ENCODE results near the gene RAB11FIP5.
"Not testable (repeated sequence)": the region's sequence is repeated elsewhere in the genome, so short reads cannot be mapped to it uniquely, and the experiment has no call there.

Gene RAB11FIP5

GRCh38 chr2:73122536-73122935, 9.8 kb upstream of the RAB11FIP5 start:
- Histone ChIP-seq H3K36me3 (ENCODE audit: control insufficient read depth, insufficient read depth, low read length) (no peaks in the 10 kb centered on the region), H3K27me3 (ENCODE audit: control insufficient read depth, insufficient read depth, low read length) (no peaks in the 10 kb centered on the region), H3K9me3 (ENCODE audit: control insufficient read depth, low read length) (no peaks in the 10 kb centered on the region), H3K4me1 (ENCODE audit: control insufficient read depth, insufficient read depth, low read length) (no peaks in the 10 kb centered on the region), H3K4me3 (ENCODE audit: low read length) (no peak overlapping the region), H3K9ac (ENCODE audit: low read length) (no peak overlapping the region)

GRCh38 chr2:73119611-73120239, 7.0 kb upstream of the RAB11FIP5 start:
- H3K9ac ChIP-seq (ENCODE audit: low read length); H3K36me3 ChIP-seq (ENCODE audit: control insufficient read depth, insufficient read depth, low read length); H3K27me3 ChIP-seq (ENCODE audit: control insufficient read depth, insufficient read depth, low read length); H3K9me3 ChIP-seq (ENCODE audit: control insufficient read depth, low read length); H3K4me3 ChIP-seq (ENCODE audit: low read length); H3K4me1 ChIP-seq (ENCODE audit: control insufficient read depth, insufficient read depth, low read length): not testable (repeated sequence)

DNA sequence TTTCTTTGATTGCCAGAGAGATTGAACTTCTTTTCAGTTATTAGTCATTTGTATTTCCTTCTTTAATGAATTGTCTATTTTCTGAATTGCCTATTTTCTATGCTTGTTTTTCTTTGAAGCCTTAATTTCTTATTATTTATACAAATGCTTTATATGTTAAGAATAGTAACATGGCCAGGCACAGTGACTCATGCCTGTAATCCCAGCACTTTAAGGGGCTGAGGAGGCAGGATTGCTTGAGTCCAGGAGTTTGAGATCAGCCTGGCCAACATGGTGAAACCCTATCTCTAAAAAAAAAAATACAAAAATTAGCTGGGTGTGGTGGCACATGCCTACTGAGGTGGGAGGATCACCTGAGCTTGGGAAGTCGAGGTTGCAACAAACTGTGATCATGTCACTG, 4.7 kb upstream of the RAB11FIP5 start:
- Histone ChIP-seq H3K9ac (ENCODE audit: low read length) (no peak overlapping the region), H3K36me3 (ENCODE audit: control insufficient read depth, insufficient read depth, low read length) (no peaks in the 10 kb centered on the region), H3K27me3 (ENCODE audit: control insufficient read depth, insufficient read depth, low read length) (no peaks in the 10 kb centered on the region), H3K4me3 (ENCODE audit: low read length) (no peak overlapping the region), H3K4me1 (ENCODE audit: control insufficient read depth, insufficient read depth, low read length) (no peaks in the 10 kb centered on the region), H3K9me3 (ENCODE audit: control insufficient read depth, low read length) (no peaks in the 10 kb centered on the region)

DNA sequence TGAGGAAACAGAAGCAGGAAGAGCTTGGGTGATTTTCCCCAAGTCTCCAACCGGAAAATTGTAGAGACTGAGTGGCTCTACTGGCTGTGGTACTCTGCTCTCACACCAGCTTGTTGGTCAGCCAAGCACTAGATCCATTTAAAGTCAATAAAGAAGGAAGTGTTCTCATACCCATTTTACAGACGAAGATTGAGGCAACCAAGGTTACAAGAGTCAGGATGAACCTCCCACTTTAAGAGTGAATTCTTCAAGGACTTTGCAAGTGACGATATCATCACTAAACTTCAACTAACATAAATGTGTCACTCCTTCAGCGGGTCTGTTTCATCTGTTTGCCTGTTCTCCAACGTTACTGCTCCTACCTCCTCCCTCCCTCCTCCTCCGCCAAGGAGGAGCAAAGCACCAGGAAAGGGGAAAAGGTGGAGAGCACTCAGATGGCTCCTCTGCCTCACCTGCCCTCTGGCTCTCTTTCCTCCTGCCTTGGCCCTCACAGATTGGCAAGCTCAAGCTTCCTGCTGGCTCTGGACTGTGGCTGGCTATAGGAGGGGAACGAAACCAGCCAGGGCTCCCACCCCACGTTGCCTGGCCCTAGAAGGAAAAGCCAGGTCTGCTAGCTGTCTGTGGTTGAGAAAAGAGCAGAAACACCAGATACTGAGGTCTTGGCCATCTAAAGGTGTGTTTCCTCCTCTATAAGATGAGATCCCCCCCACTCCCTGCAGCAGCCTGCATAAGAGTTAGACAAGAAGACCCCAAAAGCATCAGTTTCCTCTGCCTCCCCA, 3.6 kb upstream of the RAB11FIP5 start:
- Histone ChIP-seq H3K27me3 (ENCODE audit: control insufficient read depth, insufficient read depth, low read length) (no peaks in the 10 kb centered on the region), H3K9me3 (ENCODE audit: control insufficient read depth, low read length) (no peaks in the 10 kb centered on the region), H3K9ac (ENCODE audit: low read length) (no peak overlapping the region), H3K36me3 (ENCODE audit: control insufficient read depth, insufficient read depth, low read length) (no peaks in the 10 kb centered on the region), H3K4me1 (ENCODE audit: control insufficient read depth, insufficient read depth, low read length) (peaks cover 8% of the 10 kb centered on the region), H3K4me3 (ENCODE audit: low read length) (no peak overlapping the region)

- Histone ChIP-seq H3K9ac (ENCODE audit: low read length) (no peak overlapping the region), H3K4me3 (ENCODE audit: low read length) (no peak overlapping the region), H3K9me3 (ENCODE audit: control insufficient read depth, low read length) (no peaks in the 10 kb centered on the region), H3K27me3 (ENCODE audit: control insufficient read depth, insufficient read depth, low read length) (no peaks in the 10 kb centered on the region), H3K36me3 (ENCODE audit: control insufficient read depth, insufficient read depth, low read length) (no peaks in the 10 kb centered on the region), H3K4me1 (ENCODE audit: control insufficient read depth, insufficient read depth, low read length) (peaks cover 12% of the 10 kb centered on the region)
Measured at GRCh38 chr2:73114273-73114867, 1.6 kb upstream of the RAB11FIP5 start.

DNA sequence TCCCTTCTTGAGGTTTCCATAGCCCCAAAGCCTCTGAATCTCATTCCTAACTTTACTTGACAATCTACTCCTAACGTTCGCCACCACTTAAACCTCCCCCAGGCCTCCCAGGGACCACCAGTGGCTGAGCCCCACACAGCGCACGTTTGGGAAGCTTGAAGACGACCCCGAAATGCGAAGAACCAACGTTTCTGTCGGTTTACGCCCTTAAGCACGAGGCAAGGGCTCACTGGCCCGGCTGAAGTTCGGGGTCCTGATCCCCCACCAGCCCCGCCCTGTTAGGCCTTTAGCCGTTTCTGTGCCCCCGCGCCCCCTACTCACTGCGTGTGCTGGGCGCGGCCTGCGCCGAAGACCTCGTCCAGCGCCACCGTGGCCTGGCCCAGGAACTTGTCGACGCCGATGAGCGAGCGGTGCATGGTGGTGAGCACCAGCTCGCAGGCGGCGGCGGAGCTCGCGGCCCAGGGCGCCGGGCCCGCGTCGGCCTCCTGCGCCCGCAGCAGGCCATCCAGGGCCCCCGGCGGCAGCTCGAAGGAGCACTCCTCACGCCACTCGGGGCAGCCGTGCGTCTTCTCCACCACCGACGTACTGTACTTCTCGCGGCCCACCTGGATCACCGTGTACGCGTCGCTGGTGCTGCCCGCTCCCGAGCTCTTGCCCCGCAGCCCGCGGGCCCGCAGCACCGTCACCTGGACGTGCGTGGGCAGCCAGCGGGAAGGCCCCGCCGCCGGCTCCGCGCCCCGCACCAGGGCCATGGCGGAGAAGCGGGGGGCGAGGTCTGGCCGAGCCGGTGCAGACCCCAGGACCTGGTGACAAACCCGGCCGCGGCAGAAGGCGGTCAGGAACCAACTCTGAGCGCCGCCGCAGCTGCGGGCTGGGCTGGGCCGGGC, 479 bp downstream of the RAB11FIP5 start:
- Histone ChIP-seq H3K4me1 (ENCODE audit: control insufficient read depth, insufficient read depth, low read length) (peaks cover 19% of the 10 kb centered on the region), H3K9ac (ENCODE audit: low read length) (peak overlapping the region; percentile 61), H3K9me3 (ENCODE audit: control insufficient read depth, low read length) (no peaks in the 10 kb centered on the region), H3K4me3 (ENCODE audit: low read length) (peak overlapping the region; percentile 61), H3K27me3 (ENCODE audit: control insufficient read depth, insufficient read depth, low read length) (no peaks in the 10 kb centered on the region), H3K36me3 (ENCODE audit: control insufficient read depth, insufficient read depth, low read length) (no peaks in the 10 kb centered on the region)

DNA sequence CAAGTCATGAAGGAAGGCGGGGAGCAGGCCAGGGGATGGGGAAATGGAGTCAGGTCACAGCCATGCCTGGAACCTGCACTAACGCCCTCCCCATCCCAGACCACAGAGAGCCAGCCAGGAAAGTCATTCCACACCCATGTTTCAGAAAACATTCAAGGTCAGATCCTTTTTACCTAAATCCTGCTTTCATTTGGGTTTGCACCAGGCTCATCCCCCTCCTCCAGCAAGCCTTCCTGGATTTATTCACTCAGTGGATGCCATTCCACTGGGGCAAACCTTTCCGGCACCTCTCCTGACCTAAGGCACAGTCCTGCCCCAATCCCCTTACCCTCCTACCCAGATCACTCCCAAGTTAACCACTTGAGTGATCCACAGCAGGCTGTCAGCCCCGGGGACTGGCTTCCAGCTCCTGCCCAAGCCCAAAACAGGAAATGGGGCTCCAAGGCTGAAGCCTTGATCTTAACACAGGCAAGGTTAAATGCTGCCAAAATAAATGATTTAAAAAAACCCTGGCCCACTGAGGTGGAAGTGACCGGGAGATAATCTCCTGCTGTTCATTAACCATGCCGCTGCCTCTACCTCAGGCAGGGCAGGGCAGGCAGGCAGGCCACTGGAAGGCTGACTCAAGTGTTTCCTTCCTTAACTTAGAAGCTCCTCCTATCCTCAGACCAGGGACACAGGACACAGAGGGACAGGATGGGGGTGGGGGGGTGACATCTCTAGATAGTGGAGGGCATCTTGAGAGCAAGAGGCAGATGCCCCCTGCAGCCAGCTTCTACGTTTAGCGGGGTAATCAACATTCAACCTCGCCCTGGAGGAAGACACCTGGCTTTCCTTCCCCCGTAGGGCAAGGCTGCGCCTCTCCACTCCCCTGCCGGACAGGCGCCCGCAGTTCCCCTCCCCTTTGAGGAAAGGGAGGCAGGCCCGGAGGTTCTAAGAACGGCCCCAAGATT, 1.4 kb downstream of the RAB11FIP5 start:
- no peaks in the 10 kb centered on the region for H3K9me3 ChIP-seq (ENCODE audit: control insufficient read depth, low read length)
- H3K4me3 ChIP-seq (ENCODE audit: low read length): peak overlapping the region; percentile 61
- peak overlapping the region; percentile 61 for H3K9ac ChIP-seq (ENCODE audit: low read length)
- no peaks in the 10 kb centered on the region for H3K36me3 ChIP-seq (ENCODE audit: control insufficient read depth, insufficient read depth, low read length)
- no peaks in the 10 kb centered on the region for H3K27me3 ChIP-seq (ENCODE audit: control insufficient read depth, insufficient read depth, low read length)
- peaks cover 20% of the 10 kb centered on the region for H3K4me1 ChIP-seq (ENCODE audit: control insufficient read depth, insufficient read depth, low read length)

GRCh38 chr2:73110168-73111072, 2.3 kb downstream of the RAB11FIP5 start:
- no peaks in the 10 kb centered on the region for H3K27me3 ChIP-seq (ENCODE audit: control insufficient read depth, insufficient read depth, low read length)
- peaks cover 20% of the 10 kb centered on the region for H3K4me1 ChIP-seq (ENCODE audit: control insufficient read depth, insufficient read depth, low read length)
- no peaks in the 10 kb centered on the region for H3K36me3 ChIP-seq (ENCODE audit: control insufficient read depth, insufficient read depth, low read length)
- no peaks in the 10 kb centered on the region for H3K9me3 ChIP-seq (ENCODE audit: control insufficient read depth, low read length)
- no peak overlapping the region for H3K4me3 ChIP-seq (ENCODE audit: low read length)
- H3K9ac ChIP-seq (ENCODE audit: low read length): no peak overlapping the region

DNA sequence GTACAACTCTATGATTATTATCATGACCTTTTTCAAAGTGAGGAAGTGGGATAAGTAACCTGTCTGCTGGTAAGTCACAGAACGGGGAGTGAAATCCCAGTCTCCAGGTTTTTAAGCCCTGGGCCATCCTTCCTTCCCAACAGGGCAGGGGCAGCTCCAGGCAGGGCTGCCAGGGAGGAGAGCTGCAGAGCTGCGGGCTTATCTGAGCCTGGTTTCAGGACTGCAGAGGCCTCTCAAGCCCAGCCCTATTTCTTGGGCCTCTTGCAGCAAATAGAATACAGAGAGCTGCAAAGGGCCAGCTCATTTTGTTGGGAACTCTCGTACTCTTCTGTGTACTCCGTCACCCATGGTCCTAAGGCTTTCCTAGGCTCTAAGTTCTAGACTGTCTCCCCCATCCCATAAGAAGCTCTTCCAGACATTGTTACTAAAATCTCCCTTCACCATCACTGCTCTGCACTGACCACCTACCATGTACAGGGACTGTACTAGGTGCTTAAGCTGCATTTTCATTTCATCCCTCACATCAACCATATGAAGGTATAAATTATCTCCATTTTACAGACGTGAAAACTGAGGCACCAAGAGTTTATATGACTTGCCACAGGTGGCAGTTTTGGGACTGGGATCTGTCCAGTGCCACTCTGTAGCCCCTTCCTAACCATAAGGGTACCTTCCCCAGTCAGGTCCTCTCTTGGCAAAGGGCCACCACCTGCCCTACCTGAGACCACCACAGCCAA, 3.1 kb downstream of the RAB11FIP5 start:
- Histone ChIP-seq H3K36me3 (ENCODE audit: control insufficient read depth, insufficient read depth, low read length) (no peaks in the 10 kb centered on the region), H3K4me3 (ENCODE audit: low read length) (no peak overlapping the region), H3K9me3 (ENCODE audit: control insufficient read depth, low read length) (no peaks in the 10 kb centered on the region), H3K9ac (ENCODE audit: low read length) (no peak overlapping the region), H3K27me3 (ENCODE audit: control insufficient read depth, insufficient read depth, low read length) (no peaks in the 10 kb centered on the region), H3K4me1 (ENCODE audit: control insufficient read depth, insufficient read depth, low read length) (peaks cover 20% of the 10 kb centered on the region)

Data from mucosa of stomach (tissue), 1 donor.